ENCODE data around the gene GAGE12J.

DNA sequence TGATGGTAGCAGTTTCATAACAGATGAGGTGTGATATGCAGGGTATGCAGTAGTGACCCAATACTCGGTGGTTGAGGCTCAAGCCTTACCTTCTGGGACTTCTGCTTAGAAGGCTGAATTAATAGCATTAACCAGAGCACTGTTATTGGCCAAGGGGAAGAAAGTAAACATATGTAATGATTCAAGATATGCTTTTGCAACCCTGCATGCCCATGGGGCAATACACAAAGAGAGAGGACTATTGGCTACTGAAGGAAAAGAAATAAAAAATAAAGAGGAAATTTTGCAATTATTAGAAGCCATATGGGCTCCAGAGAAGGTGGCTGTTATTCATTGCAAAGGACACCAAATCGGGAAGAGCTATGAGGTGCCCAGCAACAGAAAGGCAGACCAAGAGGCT is 9.7 kb upstream of the GAGE12J start:
- TF ChIP-seq, protein P1, sequence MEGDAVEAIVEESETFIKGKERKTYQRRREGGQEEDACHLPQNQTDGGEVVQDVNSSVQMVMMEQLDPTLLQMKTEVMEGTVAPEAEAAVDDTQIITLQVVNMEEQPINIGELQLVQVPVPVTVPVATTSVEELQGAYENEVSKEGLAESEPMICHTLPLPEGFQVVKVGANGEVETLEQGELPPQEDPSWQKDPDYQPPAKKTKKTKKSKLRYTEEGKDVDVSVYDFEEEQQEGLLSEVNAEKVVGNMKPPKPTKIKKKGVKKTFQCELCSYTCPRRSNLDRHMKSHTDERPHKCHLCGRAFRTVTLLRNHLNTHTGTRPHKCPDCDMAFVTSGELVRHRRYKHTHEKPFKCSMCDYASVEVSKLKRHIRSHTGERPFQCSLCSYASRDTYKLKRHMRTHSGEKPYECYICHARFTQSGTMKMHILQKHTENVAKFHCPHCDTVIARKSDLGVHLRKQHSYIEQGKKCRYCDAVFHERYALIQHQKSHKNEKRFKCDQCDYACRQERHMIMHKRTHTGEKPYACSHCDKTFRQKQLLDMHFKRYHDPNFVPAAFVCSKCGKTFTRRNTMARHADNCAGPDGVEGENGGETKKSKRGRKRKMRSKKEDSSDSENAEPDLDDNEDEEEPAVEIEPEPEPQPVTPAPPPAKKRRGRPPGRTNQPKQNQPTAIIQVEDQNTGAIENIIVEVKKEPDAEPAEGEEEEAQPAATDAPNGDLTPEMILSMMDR (conservative IDR thresholded peaks at IDR 0.05 in 1 of 2, IDR thresholded peaks at IDR 0.05 in 1 of 2; ENCODE audit: extremely low read depth in 1 of 2, insufficient read depth in 1 of 2, low read depth in 1 of 2, low read length in 2 of 2) = no peak
- TF ChIP-seq EZH2 (IDR thresholded peaks at IDR 0.05; ENCODE audit: borderline replicate concordance, low read length) = no peak
